ENCODE measurements around the gene STAMBPL1.

The STAMBPL1 gene
- 0.81 to 8.7 (median 2.6) reads per million in 17 experiments for total RNA-seq

GRCh38 chr10:88879534-88880281 lies at the start of gene STAMBPL1:
Gene STAMBPL1, plus strand, starts transcription at chr10:88880245. Its CDS starts 21,464 bp downstream, at chr10:88901709.
- peak in 1 of 4 experiments; percentile 12 for DNase-seq

DNA sequence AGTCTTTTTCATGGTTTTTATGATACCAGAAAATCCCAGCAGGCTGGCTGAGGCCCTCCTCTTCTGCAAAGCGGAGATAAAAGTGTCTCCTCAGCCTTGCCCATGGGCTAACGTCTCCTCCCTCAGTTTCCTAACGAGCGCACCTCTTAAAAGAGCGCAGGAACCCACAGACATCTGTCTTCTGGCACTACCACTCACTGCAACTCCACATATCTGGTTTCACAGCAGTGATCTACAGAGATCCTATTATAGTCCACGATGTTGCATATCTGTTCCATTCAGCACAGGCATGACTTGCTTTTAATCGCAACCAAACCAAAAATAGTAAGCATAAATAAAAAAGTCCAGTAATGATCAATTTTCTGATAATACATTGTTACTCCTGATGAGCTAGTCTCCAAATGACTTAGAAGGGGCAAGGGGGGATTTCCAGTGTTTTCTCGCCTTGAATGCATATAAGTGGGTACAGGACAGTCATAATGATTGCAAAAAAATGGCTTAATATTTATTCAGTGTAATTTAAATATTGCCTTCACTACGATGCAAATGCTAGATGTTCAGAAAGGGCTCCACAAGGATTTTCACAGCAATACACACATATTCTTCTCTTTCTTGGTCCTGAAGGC lies 49.3 kb upstream of the STAMBPL1 start:
- no peak for DNase-seq

GRCh38 chr10:88831709-88832108 lies 48.3 kb upstream of the STAMBPL1 start:
- no peak for DNase-seq

DNA sequence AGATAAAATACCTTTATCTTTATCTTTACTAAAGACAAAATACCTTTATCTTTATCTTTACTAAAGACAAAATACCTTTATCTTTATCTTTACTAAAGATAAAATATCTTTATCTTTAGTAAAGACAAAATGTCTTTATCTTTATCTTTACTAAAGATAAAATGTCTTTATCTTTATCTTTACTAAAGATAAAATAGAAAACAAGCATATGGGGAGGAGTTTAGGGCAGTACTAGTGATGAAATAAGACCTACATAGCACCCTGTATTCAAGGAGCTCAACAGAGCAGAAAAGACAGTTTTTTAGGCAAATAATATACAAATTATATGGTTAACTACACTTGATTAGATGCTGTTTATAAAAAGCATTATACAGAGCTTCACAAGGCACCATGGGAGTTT lies 47.7 kb upstream of the STAMBPL1 start:
- DNase-seq = no peak

GRCh38 chr10:88833156-88833555 lies 46.9 kb upstream of the STAMBPL1 start:
- DNase-seq = no peak

GRCh38 chr10:88833723-88834122 lies 46.3 kb upstream of the STAMBPL1 start:
- peak; percentile 60 to 82 (median 70) for DNase-seq

DNA sequence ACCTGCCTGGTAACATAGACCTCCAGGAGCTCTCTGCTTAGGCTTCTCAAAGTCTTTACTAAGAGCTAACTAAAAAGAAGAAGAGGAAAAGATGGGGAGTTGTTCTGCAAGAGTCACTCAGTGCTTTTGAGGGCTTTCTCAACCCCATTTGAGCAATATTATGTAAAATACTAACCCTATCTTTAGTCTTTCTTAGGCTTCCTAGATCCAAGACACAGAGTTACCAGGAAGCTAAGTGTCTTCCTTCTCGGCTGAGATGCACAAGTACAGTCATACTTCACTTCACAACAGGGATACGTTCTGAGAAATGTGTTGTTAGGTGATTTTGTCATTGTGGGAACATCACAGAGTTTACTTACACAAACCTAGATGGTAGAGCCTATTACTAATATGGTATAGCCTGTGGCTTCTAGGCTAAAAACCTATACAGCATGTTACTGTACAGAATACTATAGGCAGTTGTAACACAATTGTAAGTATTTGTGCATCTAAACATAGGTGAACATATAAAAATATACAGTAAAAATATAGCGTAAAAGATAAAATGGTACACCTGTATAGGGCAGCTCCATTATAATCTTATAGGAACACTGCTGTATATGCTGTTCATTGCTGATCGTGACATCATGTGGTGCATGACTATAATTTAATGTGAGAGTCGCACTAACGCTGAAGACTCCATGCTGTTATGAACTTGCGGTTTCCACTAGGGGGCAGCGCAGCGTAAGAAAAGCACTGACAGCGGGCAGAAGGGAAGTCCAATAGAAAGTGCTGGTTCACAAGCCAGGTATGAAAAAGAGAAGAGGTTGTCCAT lies 44.7 kb upstream of the STAMBPL1 start:
- DNase-seq = peak; percentile 86 to 93 (median 90)

DNA sequence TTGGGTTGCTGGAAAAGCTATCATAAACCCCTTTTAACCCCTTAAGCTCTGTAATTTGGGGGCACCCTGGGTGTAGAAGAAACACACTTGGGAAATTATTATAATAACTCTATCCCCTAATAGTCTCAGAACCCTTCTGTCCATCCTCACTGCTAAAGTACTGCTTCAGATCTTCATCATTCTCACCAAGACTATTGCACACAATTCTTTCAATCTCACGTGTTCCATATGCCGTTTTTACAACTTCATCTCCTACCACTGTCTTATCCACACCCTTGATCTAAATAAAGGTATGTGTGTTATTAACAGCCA lies 44.2 kb upstream of the STAMBPL1 start:
- DNase-seq = no peak

DNA sequence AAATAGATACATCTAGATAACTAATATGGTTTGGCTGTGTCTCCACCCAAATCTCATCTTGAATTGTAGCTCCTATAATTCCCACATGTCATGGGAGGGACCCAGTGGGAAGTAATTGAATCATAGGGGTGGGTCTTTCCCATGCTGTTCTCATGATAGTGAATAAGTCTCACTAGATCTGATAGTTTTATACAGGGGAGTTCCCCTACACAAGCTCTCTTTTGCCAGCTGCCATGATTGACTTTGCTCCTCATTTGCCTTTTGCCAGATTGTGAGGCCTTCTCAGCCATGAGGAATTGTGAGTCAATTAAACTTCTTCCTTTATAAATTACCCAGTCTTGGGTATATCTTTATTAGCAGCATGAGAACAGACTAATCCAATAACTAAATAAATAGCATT lies 42.4 kb upstream of the STAMBPL1 start:
- peak in 1 of 4 experiments; percentile 19 for DNase-seq

DNA sequence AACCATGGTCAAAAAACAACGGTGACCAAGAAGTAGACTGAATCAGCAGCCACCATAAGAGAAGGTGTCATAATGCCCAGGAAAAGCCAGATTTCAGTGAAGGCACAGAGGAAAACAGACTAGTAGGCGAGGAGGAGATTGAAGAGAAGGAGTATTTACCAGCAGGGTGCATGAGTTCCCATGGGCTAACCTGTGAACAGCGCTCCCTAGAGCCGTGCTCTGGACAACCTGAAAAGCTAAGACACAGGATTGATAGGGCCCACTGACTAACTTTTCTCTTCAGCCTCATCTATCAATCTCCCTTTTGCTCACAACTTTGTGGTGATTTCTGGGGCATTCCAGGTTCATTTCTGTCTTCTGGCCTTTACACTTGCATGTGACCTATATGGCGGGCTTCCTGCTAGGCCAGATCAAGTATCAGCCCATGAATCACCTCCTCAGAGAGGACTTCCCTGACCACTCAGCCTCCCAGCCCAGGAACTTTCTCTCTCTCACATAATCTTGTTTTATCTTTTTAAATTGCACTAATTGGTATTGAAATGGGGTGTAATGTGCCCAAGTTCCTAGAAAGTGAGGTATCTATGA lies 41.2 kb upstream of the STAMBPL1 start:
- DNase-seq = peak in 1 of 4 experiments; percentile 17

- no peak for DNase-seq
Measured at GRCh38 chr10:88840104-88840503, 39.9 kb upstream of the STAMBPL1 start.

DNA sequence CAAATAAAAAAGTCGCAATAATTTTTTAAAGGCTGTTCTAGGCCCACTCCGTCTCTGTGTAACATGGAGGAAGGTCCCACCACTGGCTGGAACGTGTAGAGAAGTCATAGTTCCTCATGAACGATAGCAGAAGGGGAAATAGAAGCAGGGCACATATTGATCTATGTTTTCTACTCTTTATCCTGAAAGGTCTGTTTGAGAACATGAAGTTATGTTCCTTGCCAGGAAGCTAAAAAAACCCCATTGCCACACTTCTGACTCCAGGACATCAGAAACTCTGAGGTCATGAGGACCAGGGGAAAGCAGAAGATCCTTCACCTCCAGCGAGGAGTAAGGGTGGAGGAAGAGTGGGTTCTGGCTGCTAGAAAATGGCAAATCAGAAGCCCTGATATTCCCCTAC lies 39.2 kb upstream of the STAMBPL1 start:
- DNase-seq = peak; percentile 18 to 48 (median 34)

DNA sequence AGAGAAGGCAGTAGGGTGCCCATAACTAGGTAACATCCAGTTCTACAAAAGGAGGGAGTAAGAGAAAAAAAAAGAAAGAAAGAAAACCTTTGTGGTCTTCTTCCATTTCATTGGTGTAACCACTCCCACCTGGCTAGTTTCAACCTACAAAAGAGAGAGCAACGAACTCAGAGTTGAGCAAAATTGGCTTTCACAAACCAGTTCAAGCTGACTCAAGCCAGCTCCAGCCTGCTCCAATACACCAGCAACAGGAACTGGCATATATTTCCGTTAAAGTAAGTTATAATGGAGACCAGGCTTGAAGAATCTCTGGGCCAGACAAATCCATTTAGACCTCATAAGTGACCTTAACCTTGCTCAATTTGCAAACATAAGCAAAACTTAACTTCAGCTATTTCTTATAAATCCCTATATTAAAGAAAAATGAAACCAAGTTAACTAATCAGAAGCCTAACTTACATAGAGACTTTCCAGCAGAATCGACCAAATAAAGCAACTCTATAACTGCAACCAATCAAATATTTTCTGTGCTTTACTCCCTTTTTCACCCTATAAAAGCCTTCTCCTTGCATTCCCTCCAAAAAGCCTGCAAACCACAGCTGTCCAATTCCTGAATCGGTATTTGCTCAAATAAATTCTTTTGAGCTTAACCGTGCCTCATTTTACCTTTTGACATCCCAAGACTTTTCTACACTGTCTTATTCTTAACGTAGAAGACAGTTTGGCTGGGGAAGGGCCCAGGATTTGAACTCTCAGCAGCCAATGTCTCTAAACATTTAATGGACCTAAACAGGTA lies 38.5 kb upstream of the STAMBPL1 start:
- no peak for DNase-seq

- DNase-seq = no peak
Measured at GRCh38 chr10:88843171-88843570, 36.9 kb upstream of the STAMBPL1 start.

GRCh38 chr10:88848499-88848898 lies 31.5 kb upstream of the STAMBPL1 start:
- peak in 3 of 4 experiments; percentile 29 to 76 (median 70) for DNase-seq

- DNase-seq = peak in 1 of 4 experiments; percentile 34
Measured at GRCh38 chr10:88849234-88849633, 30.8 kb upstream of the STAMBPL1 start.

DNA sequence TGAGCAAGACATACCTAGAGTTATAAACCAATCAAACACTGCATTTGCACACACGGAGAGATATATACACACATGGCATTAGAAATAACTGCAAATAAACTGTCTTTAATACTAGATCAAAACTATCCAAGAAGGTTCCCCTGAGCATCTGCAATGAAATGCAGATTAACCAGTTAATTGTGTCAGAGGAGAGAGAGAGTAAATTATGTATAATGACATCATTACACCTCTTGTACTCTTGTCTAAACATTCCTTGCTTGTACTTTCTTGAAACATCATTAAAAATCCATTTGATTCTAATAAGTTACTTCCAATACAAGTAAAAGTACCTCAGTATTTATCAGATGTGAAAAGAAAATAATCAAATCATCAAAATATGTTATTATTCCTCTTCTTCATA lies 29.3 kb upstream of the STAMBPL1 start:
- DNase-seq = no peak

DNA sequence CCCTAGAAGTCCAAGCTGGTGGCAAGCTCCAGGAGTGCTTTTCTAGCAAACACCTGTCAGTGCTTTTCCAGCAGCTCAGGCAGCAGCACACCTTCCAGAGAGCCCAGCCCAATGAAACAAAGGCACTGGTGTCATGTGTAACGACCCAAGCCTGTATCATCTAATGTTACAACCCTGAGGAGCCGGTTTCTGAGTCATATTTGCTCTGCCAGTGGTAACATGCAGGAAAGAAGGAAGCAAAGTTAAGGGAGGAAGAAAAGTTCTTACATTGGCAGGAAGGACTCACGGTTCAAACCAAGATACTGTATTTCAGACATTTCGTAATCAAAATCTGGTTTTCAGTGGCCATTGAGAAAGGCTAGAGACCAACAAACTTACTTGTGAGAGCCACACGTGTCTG lies 28.3 kb upstream of the STAMBPL1 start, which contains the start of gene ANKRD22:
Gene ANKRD22, minus strand, starts transcription at position 139 of the 400 bp plus-strand sequence. CDS start 237 bp downstream, outside the sequence.
- peak; percentile 51 to 83 (median 74) for DNase-seq

- no peak for DNase-seq
Measured at GRCh38 chr10:88852327-88852726, 27.7 kb upstream of the STAMBPL1 start.

- DNase-seq = peak; percentile 72 to 92 (median 82)
Measured at GRCh38 chr10:88853155-88853881, 26.7 kb upstream of the STAMBPL1 start.

DNA sequence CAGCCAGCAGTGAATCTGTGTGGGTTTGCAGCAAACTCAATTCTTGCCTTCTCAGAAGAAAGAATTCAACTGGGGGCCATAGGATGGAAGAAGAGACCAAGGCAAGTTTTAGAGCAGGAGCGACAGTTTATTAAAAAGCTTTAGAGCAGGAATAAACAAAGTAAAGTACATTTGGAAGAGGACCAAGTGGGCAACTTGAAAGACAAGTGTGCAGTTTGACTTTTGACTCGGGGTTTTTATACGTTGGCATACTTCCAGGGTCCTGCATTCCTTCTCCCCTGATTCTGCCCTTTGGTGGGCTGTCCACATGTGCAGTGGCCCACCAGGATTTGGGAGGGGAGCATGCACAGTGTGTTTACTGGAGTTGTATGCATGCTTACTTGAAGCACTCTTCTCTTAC lies 25.4 kb upstream of the STAMBPL1 start:
- DNase-seq = no peak

Measured in suppressor macrophage (primary cell).